ENCODE data around the gene SLC16A9. TPM values are rescaled to one million over a fixed set of nuclear protein-coding genes. Genes with fewer than 3 reads are reported as not detected.

SLC16A9 gene
- total RNA-seq, 1 experiment from 2014 or later, result 5.9 TPM

GRCh38 chr10:59713196-59713821 is 3.7 kb upstream of the SLC16A9 start:
- intact Hi-C loops (cut with micrococcal nuclease), result no loop called here
- Histone ChIP-seq H3K9ac (ENCODE audit: low read length) (no peak overlapping the region), H3K36me3 (ENCODE audit: control insufficient read depth in 1 of 2, insufficient read depth in 2 of 2, low read length in 2 of 2) (no peaks in the 10 kb centered on the region), H3K9me2 (ENCODE audit: insufficient read depth) (no peaks in the 10 kb centered on the region), H3K27me3 (ENCODE audit: insufficient read depth, low read length) (no peaks in the 10 kb centered on the region), H3K4me3 (replicated peaks in 1 of 2; ENCODE audit: low read depth in 1 of 2, low read length in 2 of 2) (no peak overlapping the region), H3K4me1 (ENCODE audit: control insufficient read depth in 1 of 2, insufficient read depth in 2 of 2, low read length in 2 of 2) (peaks cover under 1 to 11% of the 10 kb centered on the region in 2 experiments; a peak in 3 of 4 replicates), H3K79me2 (ENCODE audit: insufficient read depth, low read length) (no peaks in the 10 kb centered on the region), H4K20me1 (ENCODE audit: insufficient read depth) (no peaks in the 10 kb centered on the region), H2AFZ (ENCODE audit: low read depth, low read length, poor library complexity, severe bottlenecking) (no peak overlapping the region), H3K9me3 (ENCODE audit: control insufficient read depth in 1 of 2, insufficient read depth in 1 of 2, low read depth in 1 of 2, low read length in 2 of 2) (no peaks in the 10 kb centered on the region), H3K4me2 (ENCODE audit: low read length) (no peak overlapping the region), H3K27ac (ENCODE audit: low read depth, low read length) (no peak overlapping the region)
- ATAC-seq, result no peak
- POLR2A ChIA-PET, result no interaction called here
- RAD21 ChIA-PET (ENCODE audit: low non-redundant PET in 1 of 2, low total read pairs in 2 of 2, uncharacterized antibody in 2 of 2, unreplicated experiment in 2 of 2), result no interaction called here
- no peak for TF ChIP-seq YY1 (IDR thresholded peaks at IDR 0.05; ENCODE audit: extremely low read depth, insufficient replicate concordance, low read depth, low read length)
- TF ChIP-seq EZH2 (IDR thresholded peaks at IDR 0.05), result no peak
- no peak for TF ChIP-seq CEBPB (IDR thresholded peaks at IDR 0.05; ENCODE audit: low read depth)
- TF ChIP-seq ZNF274 (IDR thresholded peaks at IDR 0.05; ENCODE audit: low read depth, low read length), result no peak
- no peak for TF ChIP-seq ELF1 (IDR thresholded peaks at IDR 0.05; ENCODE audit: borderline replicate concordance, low read depth)
- TF ChIP-seq POLR2A (IDR thresholded peaks at IDR 0.05; ENCODE audit: borderline replicate concordance, extremely low read depth, insufficient read depth, insufficient read length), result no peak
- TF ChIP-seq ATF3 (IDR thresholded peaks at IDR 0.05), result no peak
- TF ChIP-seq SIN3A (IDR thresholded peaks at IDR 0.05; ENCODE audit: low read depth), result no peak
- no peak for TF ChIP-seq JUND (IDR thresholded peaks at IDR 0.05)
- TF ChIP-seq MAX (IDR thresholded peaks at IDR 0.05), result no peak
- TF ChIP-seq ZBTB33 (IDR thresholded peaks at IDR 0.05; ENCODE audit: extremely low read depth, insufficient replicate concordance, low read length), result no peak
- TF ChIP-seq RAD21 (IDR thresholded peaks at IDR 0.05; ENCODE audit: low read depth), result no peak
- no peak for TF ChIP-seq SP1 (IDR thresholded peaks at IDR 0.05; ENCODE audit: low read depth)
- TF ChIP-seq POLR2AphosphoS5 (IDR thresholded peaks at IDR 0.05; ENCODE audit: low read depth, low read length), result no peak
- TF ChIP-seq FOSL1 (IDR thresholded peaks at IDR 0.05; ENCODE audit: low read depth), result no peak
- CTCF ChIA-PET, result no interaction called here
- no peak for DNase-seq (ENCODE audit: low read depth, low spot score)
- BruUV-seq (replicated peaks), result no TSS peak
